Measurements from ENCODE around the gene ZNF423.

The ZNF423 gene

GRCh38 chr16:49850558-49851467 is 5.1 kb downstream of the ZNF423 start:
- Histone ChIP-seq H4K91ac (ENCODE audit: low read length) (no peak overlapping the region), H4K8ac (ENCODE audit: low read length) (no peak overlapping the region), H3K14ac (ENCODE audit: low read length in 2 of 2) (no peak overlapping the region), H3K18ac (ENCODE audit: low read depth in 1 of 2, low read length in 2 of 2) (peak overlapping the region in 1 of 2 experiments; percentile 37), H3K79me1 (replicated peaks; ENCODE audit: low read length, poor library complexity, severe bottlenecking) (peaks cover 32% of the 10 kb centered on the region), H3K4me3 (ENCODE audit: insufficient read depth in 1 of 2, low read depth in 1 of 2, low read length in 2 of 2) (no peak overlapping the region), H3K9ac (ENCODE audit: low read length) (no peak overlapping the region), H2BK12ac (ENCODE audit: low read length in 2 of 2) (no peak overlapping the region), H2BK15ac (ENCODE audit: low read depth, poor library complexity, severe bottlenecking) (no peak overlapping the region), H2BK5ac (ENCODE audit: low read depth, low read length, poor library complexity, severe bottlenecking) (no peak overlapping the region), H3K4me2 (ENCODE audit: low read length, poor library complexity, severe bottlenecking) (no peak overlapping the region), H3K9me3 (ENCODE audit: control insufficient read depth, low read length) (no peaks in the 10 kb centered on the region), H2BK120ac (ENCODE audit: low read depth, low read length) (no peak overlapping the region), H2AK5ac (ENCODE audit: low read length, severe bottlenecking) (no peak overlapping the region), H3K4me1 (ENCODE audit: control insufficient read depth, insufficient read depth, low read depth, low read length) (peaks cover 14% of the 10 kb centered on the region), H2AFZ (ENCODE audit: low read depth, low read length) (no peak overlapping the region), H3K27me3 (ENCODE audit: control insufficient read depth in 1 of 2, insufficient read depth in 1 of 2, low read length in 2 of 2) (peaks cover 0 to 4% of the 10 kb centered on the region in 2 experiments), H3K23ac (ENCODE audit: low read length in 2 of 2) (no peak overlapping the region), H3K36me3 (ENCODE audit: control insufficient read depth in 1 of 2, insufficient read depth in 2 of 2, low read depth in 1 of 2, low read length in 2 of 2) (no peaks in the 10 kb centered on the region), H3K27ac (ENCODE audit: low read length, poor library complexity, severe bottlenecking) (no peak overlapping the region), H3K4ac (ENCODE audit: low read depth in 1 of 2, low read length in 2 of 2) (no peak overlapping the region)
- 66% methylated on average over 13 of the region's 13 CpGs for WGBS
- DNase-seq: no peak

DNA sequence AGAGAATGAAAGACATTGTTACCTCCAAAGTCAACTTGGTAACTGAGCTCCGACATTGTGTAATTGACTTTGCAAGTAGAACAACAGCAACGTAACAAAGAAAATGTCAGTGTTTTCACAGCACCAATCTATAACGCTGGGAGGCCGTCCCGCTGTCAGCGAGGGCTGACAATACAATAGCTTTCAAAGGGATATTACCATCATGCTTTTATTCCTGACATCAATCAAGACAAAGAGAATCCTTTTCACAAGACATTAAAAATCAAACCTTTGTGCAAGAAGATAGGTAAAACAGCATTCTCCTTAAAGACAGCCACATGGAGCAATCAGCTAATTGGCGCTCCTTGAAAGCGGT is 6.2 kb downstream of the ZNF423 start:
- Histone ChIP-seq H3K14ac (ENCODE audit: low read length in 2 of 2) (no peak overlapping the region), H3K27me3 (ENCODE audit: control insufficient read depth in 1 of 2, insufficient read depth in 1 of 2, low read length in 2 of 2) (peaks cover 0 to 4% of the 10 kb centered on the region in 2 experiments), H3K36me3 (ENCODE audit: control insufficient read depth in 1 of 2, insufficient read depth in 2 of 2, low read depth in 1 of 2, low read length in 2 of 2) (no peaks in the 10 kb centered on the region), H3K4me2 (ENCODE audit: low read length, poor library complexity, severe bottlenecking) (no peak overlapping the region), H3K4ac (ENCODE audit: low read depth in 1 of 2, low read length in 2 of 2) (no peak overlapping the region), H2BK15ac (ENCODE audit: low read depth, poor library complexity, severe bottlenecking) (no peak overlapping the region), H3K23ac (ENCODE audit: low read length in 2 of 2) (no peak overlapping the region), H3K27ac (ENCODE audit: low read length, poor library complexity, severe bottlenecking) (no peak overlapping the region), H2BK12ac (ENCODE audit: low read length in 2 of 2) (no peak overlapping the region), H4K8ac (ENCODE audit: low read length) (no peak overlapping the region), H3K4me1 (ENCODE audit: control insufficient read depth, insufficient read depth, low read depth, low read length) (peaks cover 14% of the 10 kb centered on the region), H4K91ac (ENCODE audit: low read length) (no peak overlapping the region), H3K79me1 (replicated peaks; ENCODE audit: low read length, poor library complexity, severe bottlenecking) (peaks cover 34% of the 10 kb centered on the region), H2AK5ac (ENCODE audit: low read length, severe bottlenecking) (no peak overlapping the region), H3K4me3 (ENCODE audit: insufficient read depth in 1 of 2, low read depth in 1 of 2, low read length in 2 of 2) (no peak overlapping the region), H2BK5ac (ENCODE audit: low read depth, low read length, poor library complexity, severe bottlenecking) (no peak overlapping the region), H2BK120ac (ENCODE audit: low read depth, low read length) (no peak overlapping the region), H2AFZ (ENCODE audit: low read depth, low read length) (no peak overlapping the region), H3K9me3 (ENCODE audit: control insufficient read depth, low read length) (no peaks in the 10 kb centered on the region), H3K18ac (ENCODE audit: low read depth in 1 of 2, low read length in 2 of 2) (no peak overlapping the region), H3K9ac (ENCODE audit: low read length) (no peak overlapping the region)
- DNase-seq: no peak
- 97% methylated on average over 8 of the region's 8 CpGs for WGBS

DNA sequence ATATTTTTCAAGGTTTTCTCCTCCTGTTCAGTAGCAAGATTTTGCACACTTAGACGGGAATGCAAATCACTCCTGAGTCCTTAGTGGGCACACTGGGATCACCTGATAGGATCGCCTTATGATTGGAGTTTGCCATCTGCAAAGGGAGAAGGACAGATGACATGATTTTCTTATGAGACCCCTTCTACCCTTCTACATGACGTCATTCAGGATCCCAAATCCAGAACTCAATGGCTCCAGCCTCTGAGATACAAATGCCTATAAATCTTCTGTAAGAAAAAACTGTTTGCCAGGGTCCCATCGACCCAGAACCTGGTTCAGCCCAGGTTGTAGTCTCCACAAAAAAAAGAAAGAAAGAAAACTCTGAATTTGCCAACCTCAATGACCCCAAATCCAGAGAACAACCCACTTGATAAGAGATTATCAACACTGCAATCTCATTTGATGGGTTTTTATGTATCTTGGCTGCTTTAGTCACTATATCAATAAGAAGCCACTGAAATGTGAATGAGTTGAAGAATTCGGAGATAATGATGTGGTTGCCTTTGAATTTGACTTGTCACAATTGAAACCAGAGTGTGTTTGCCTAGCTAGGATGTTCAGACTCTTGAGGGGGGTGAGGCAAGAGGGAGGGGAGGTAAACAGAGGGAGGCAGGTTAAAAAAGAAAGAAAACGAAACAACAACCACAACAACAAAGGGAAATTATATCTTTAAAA is 6.7 kb downstream of the ZNF423 start:
- no peak overlapping the region for H4K91ac ChIP-seq (ENCODE audit: low read length)
- H3K14ac ChIP-seq (ENCODE audit: low read length in 2 of 2): no peak overlapping the region
- no peak overlapping the region for H2BK12ac ChIP-seq (ENCODE audit: low read length in 2 of 2)
- peaks cover 32% of the 10 kb centered on the region for H3K79me1 ChIP-seq (replicated peaks; ENCODE audit: low read length, poor library complexity, severe bottlenecking)
- no peaks in the 10 kb centered on the region for H3K9me3 ChIP-seq (ENCODE audit: control insufficient read depth, low read length)
- H3K36me3 ChIP-seq (ENCODE audit: control insufficient read depth in 1 of 2, insufficient read depth in 2 of 2, low read depth in 1 of 2, low read length in 2 of 2): no peaks in the 10 kb centered on the region
- H4K8ac ChIP-seq (ENCODE audit: low read length): no peak overlapping the region
- no peak overlapping the region for H2AFZ ChIP-seq (ENCODE audit: low read depth, low read length)
- no peak overlapping the region for H3K18ac ChIP-seq (ENCODE audit: low read depth in 1 of 2, low read length in 2 of 2)
- H3K23ac ChIP-seq (ENCODE audit: low read length in 2 of 2): no peak overlapping the region
- DNase-seq: no peak
- no peak overlapping the region for H3K27ac ChIP-seq (ENCODE audit: low read length, poor library complexity, severe bottlenecking)
- 87% methylated on average over 5 of the region's 6 CpGs for WGBS
- H2BK5ac ChIP-seq (ENCODE audit: low read depth, low read length, poor library complexity, severe bottlenecking): no peak overlapping the region
- H3K4me1 ChIP-seq (ENCODE audit: control insufficient read depth, insufficient read depth, low read depth, low read length): peaks cover 10% of the 10 kb centered on the region
- no peak overlapping the region for H3K9ac ChIP-seq (ENCODE audit: low read length)
- H3K4me2 ChIP-seq (ENCODE audit: low read length, poor library complexity, severe bottlenecking): no peak overlapping the region
- no peak overlapping the region for H3K4ac ChIP-seq (ENCODE audit: low read depth in 1 of 2, low read length in 2 of 2)
- H3K4me3 ChIP-seq (ENCODE audit: insufficient read depth in 1 of 2, low read depth in 1 of 2, low read length in 2 of 2): no peak overlapping the region
- H2BK120ac ChIP-seq (ENCODE audit: low read depth, low read length): no peak overlapping the region
- no peak overlapping the region for H2BK15ac ChIP-seq (ENCODE audit: low read depth, poor library complexity, severe bottlenecking)
- no peak overlapping the region for H2AK5ac ChIP-seq (ENCODE audit: low read length, severe bottlenecking)
- peaks cover 0 to 4% of the 10 kb centered on the region in 2 experiments for H3K27me3 ChIP-seq (ENCODE audit: control insufficient read depth in 1 of 2, insufficient read depth in 1 of 2, low read length in 2 of 2)

- WGBS: 96% methylated on average over 8 of the region's 8 CpGs
- Histone ChIP-seq H2AFZ (ENCODE audit: low read depth, low read length) (no peak overlapping the region), H3K4me3 (ENCODE audit: insufficient read depth in 1 of 2, low read depth in 1 of 2, low read length in 2 of 2) (no peak overlapping the region), H3K23ac (ENCODE audit: low read length in 2 of 2) (no peak overlapping the region), H3K9me3 (ENCODE audit: control insufficient read depth, low read length) (no peaks in the 10 kb centered on the region), H4K8ac (ENCODE audit: low read length) (no peak overlapping the region), H3K79me1 (replicated peaks; ENCODE audit: low read length, poor library complexity, severe bottlenecking) (peaks cover 32% of the 10 kb centered on the region), H3K27me3 (ENCODE audit: control insufficient read depth in 1 of 2, insufficient read depth in 1 of 2, low read length in 2 of 2) (peaks cover 0 to 4% of the 10 kb centered on the region in 2 experiments), H3K4me2 (ENCODE audit: low read length, poor library complexity, severe bottlenecking) (no peak overlapping the region), H3K27ac (ENCODE audit: low read length, poor library complexity, severe bottlenecking) (no peak overlapping the region), H3K18ac (ENCODE audit: low read depth in 1 of 2, low read length in 2 of 2) (no peak overlapping the region), H2AK5ac (ENCODE audit: low read length, severe bottlenecking) (no peak overlapping the region), H2BK12ac (ENCODE audit: low read length in 2 of 2) (no peak overlapping the region), H4K91ac (ENCODE audit: low read length) (no peak overlapping the region), H2BK120ac (ENCODE audit: low read depth, low read length) (no peak overlapping the region), H3K36me3 (ENCODE audit: control insufficient read depth in 1 of 2, insufficient read depth in 2 of 2, low read depth in 1 of 2, low read length in 2 of 2) (no peaks in the 10 kb centered on the region), H3K4me1 (ENCODE audit: control insufficient read depth, insufficient read depth, low read depth, low read length) (peaks cover 7% of the 10 kb centered on the region), H3K4ac (ENCODE audit: low read depth in 1 of 2, low read length in 2 of 2) (no peak overlapping the region), H2BK5ac (ENCODE audit: low read depth, low read length, poor library complexity, severe bottlenecking) (no peak overlapping the region), H2BK15ac (ENCODE audit: low read depth, poor library complexity, severe bottlenecking) (no peak overlapping the region), H3K14ac (ENCODE audit: low read length in 2 of 2) (no peak overlapping the region), H3K9ac (ENCODE audit: low read length) (no peak overlapping the region)
- no peak for DNase-seq
These were observed 7.4 kb downstream of the ZNF423 start for GRCh38 chr16:49848530-49848929.

All from mesenchymal stem cell (in vitro differentiated cells and primary cell).